COLO829 (cell line): Measurements from ENCODE around the gene ULK4.
A peak's percentile ranks its signal among the peaks of the same experiment; 100 is the strongest.

Source experiments
- DNase-seq: peaks from one replicate; pipeline ENCODE4 v3.0.0; 2012; ENCODE audit warnings: low spot score

ULK4 gene

GRCh38 chr3:41638381-41638780 is 323.5 kb downstream of the ULK4 start:
- no peak for DNase-seq

GRCh38 chr3:41632700-41633099 is 329.2 kb downstream of the ULK4 start:
- no peak for DNase-seq

- DNase-seq = no peak
Observed at GRCh38 chr3:41630708-41631107, 331.2 kb downstream of the ULK4 start.

- DNase-seq = no peak
Observed at GRCh38 chr3:41629986-41630385, 331.9 kb downstream of the ULK4 start.

GRCh38 chr3:41629072-41629471 is 332.8 kb downstream of the ULK4 start:
- DNase-seq = no peak

GRCh38 chr3:41627477-41628087 is 334.3 kb downstream of the ULK4 start:
- no peak for DNase-seq

GRCh38 chr3:41612853-41613252 is 349.1 kb downstream of the ULK4 start:
- DNase-seq = peak; percentile 40

- DNase-seq = no peak
Observed at GRCh38 chr3:41611008-41611407, 350.9 kb downstream of the ULK4 start.

- DNase-seq = peak; percentile 13
Observed at GRCh38 chr3:41608347-41608746, 353.6 kb downstream of the ULK4 start.

- no peak for DNase-seq
Observed at GRCh38 chr3:41603807-41604206, 358.1 kb downstream of the ULK4 start.

GRCh38 chr3:41602121-41602520 is 359.8 kb downstream of the ULK4 start:
- no peak for DNase-seq

GRCh38 chr3:41601404-41601987 is 360.4 kb downstream of the ULK4 start:
- no peak for DNase-seq

- DNase-seq = no peak
Observed at GRCh38 chr3:41600616-41601015, 361.3 kb downstream of the ULK4 start.

GRCh38 chr3:41599127-41599484 is 362.8 kb downstream of the ULK4 start:
- DNase-seq = no peak

- DNase-seq = no peak
Observed at GRCh38 chr3:41598402-41599126, 363.3 kb downstream of the ULK4 start.

GRCh38 chr3:41593774-41594173 is 368.1 kb downstream of the ULK4 start:
- no peak for DNase-seq

- no peak for DNase-seq
Observed at GRCh38 chr3:41592753-41593510, 369.0 kb downstream of the ULK4 start.

- no peak for DNase-seq
Observed at GRCh38 chr3:41583014-41583413, 378.9 kb downstream of the ULK4 start.

GRCh38 chr3:41581700-41582099 is 380.2 kb downstream of the ULK4 start:
- DNase-seq = no peak

- no peak for DNase-seq
Observed at GRCh38 chr3:41580274-41580959, 381.5 kb downstream of the ULK4 start.

GRCh38 chr3:41579861-41580260 is 382.0 kb downstream of the ULK4 start:
- DNase-seq = no peak

GRCh38 chr3:41578798-41579197 is 383.1 kb downstream of the ULK4 start:
- no peak for DNase-seq
